ENCODE measurements around the gene LAMB4.

LAMB4 gene

DNA sequence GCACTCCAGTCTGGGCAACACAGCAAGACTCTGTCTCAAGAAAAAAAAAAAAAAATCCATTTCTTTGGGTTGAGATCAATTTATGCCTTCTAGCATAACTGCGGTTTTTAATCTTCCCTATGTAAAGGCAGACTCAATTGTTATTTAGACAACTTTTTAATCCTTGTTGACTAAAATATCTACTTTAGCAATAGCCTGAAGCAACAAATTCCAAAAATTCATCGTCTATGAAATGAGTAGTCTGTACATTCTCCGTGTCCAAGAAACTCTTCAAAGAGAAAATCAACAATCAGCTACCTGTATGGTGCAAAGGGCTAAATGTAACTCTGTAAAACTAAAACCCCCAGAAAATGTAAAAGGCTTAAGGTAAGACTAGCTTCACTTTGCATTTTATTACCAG lies 150.0 kb downstream of the LAMB4 start:
- TF ChIP-seq, protein P1, sequence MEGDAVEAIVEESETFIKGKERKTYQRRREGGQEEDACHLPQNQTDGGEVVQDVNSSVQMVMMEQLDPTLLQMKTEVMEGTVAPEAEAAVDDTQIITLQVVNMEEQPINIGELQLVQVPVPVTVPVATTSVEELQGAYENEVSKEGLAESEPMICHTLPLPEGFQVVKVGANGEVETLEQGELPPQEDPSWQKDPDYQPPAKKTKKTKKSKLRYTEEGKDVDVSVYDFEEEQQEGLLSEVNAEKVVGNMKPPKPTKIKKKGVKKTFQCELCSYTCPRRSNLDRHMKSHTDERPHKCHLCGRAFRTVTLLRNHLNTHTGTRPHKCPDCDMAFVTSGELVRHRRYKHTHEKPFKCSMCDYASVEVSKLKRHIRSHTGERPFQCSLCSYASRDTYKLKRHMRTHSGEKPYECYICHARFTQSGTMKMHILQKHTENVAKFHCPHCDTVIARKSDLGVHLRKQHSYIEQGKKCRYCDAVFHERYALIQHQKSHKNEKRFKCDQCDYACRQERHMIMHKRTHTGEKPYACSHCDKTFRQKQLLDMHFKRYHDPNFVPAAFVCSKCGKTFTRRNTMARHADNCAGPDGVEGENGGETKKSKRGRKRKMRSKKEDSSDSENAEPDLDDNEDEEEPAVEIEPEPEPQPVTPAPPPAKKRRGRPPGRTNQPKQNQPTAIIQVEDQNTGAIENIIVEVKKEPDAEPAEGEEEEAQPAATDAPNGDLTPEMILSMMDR (IDR thresholded peaks at IDR 0.05), result no peak
- Histone ChIP-seq H3K4me3 (ENCODE audit: low read depth in 1 of 2, low read length in 1 of 2) (no peak overlapping the region), H3K4me1 (ENCODE audit: control insufficient read depth in 1 of 2, insufficient read depth in 1 of 2, low read depth in 1 of 2, low read length in 1 of 2) (no peaks in the 10 kb centered on the region), H3K36me3 (no peaks in the 10 kb centered on the region), H3K27ac (no peak overlapping the region), H3K27me3 (peaks cover 10% of the 10 kb centered on the region), H3K9me3 (no peaks in the 10 kb centered on the region)

DNA sequence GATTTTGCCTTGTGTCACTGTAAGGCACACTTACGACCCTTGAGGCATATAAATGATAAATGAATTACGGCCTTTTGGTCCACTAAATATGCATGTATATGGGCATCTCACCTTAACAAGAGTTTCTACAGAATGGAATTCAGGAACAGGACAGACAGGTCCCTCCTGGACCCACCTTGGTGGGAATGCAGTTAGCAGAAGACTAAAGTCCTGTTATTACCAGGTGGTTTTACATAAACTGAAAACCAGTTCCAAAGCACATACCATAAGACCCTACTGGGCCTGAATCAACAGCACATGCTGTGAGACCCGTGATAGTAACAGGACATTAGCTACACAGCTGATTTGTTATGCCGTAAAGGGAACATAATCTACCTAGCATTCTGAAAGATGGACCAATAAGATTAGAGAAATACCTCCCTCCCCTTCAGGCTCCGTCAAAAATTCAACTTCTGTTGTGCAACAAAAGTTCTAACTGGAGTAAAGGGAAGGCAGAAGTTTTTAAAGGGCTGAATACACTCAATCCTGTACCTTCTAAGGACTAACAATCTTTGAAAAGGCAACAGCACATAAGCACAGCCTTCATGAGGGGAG lies 151.2 kb downstream of the LAMB4 start:
- Histone ChIP-seq H3K4me3 (ENCODE audit: low read depth in 1 of 2, low read length in 1 of 2) (no peak overlapping the region), H3K4me1 (ENCODE audit: control insufficient read depth in 1 of 2, insufficient read depth in 1 of 2, low read depth in 1 of 2, low read length in 1 of 2) (no peaks in the 10 kb centered on the region), H3K36me3 (no peaks in the 10 kb centered on the region), H3K9me3 (no peaks in the 10 kb centered on the region), H3K27me3 (peaks cover 19% of the 10 kb centered on the region), H3K27ac (no peak overlapping the region)
- TF ChIP-seq, protein P1 (IDR thresholded peaks at IDR 0.05), result no peak

DNA sequence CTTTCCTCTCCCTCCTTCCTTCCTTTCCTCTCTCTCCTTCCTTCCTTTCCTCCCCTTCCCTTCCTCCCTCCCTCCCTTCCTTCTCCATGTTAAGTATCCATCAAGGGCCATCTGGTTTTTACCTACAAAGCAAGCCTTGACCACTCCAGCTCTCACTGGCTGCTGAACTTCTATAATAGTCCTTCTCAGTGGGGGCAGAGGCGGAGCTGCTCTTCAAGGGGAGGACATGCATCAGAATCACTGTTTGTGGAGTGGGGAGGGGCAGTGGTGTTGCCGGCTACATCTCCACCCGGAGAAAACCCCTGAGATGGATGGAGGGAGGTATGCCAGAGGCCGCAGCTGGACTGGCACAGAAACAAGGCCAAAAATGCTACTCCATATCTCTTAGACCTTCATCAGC lies 153.1 kb downstream of the LAMB4 start:
- no peak overlapping the region for H3K4me3 ChIP-seq (ENCODE audit: low read depth in 1 of 2, low read length in 1 of 2)
- no peaks in the 10 kb centered on the region for H3K9me3 ChIP-seq
- no peak overlapping the region for H3K27ac ChIP-seq
- H3K36me3 ChIP-seq, result no peaks in the 10 kb centered on the region
- TF ChIP-seq, protein P1 (IDR thresholded peaks at IDR 0.05), result no peak
- H3K27me3 ChIP-seq, result peaks cover 19% of the 10 kb centered on the region
- no peaks in the 10 kb centered on the region for H3K4me1 ChIP-seq (ENCODE audit: control insufficient read depth in 1 of 2, insufficient read depth in 1 of 2, low read depth in 1 of 2, low read length in 1 of 2)

DNA sequence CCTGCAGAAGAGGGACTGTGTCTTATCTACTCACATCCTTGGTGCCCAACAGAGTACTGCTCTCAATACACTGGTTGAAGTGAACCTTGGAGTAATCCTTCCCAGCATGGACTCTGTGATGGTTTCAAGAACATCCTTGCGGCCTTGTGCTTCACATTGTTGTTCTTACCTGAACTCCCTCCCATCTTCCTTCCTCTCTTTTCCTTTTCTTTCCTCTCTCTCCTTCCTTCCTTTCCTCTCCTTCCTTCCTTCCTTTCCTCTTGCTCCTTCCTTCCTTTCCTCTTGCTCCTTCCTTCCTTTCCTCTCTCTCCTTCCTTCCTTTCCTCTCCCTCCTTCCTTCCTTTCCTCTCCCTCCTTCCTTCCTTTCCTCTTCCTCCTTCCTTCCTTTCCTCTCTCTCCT lies 153.5 kb downstream of the LAMB4 start:
- H3K27me3 ChIP-seq, result peaks cover 19% of the 10 kb centered on the region
- no peak overlapping the region for H3K27ac ChIP-seq
- no peaks in the 10 kb centered on the region for H3K4me1 ChIP-seq (ENCODE audit: control insufficient read depth in 1 of 2, insufficient read depth in 1 of 2, low read depth in 1 of 2, low read length in 1 of 2)
- H3K9me3 ChIP-seq, result no peaks in the 10 kb centered on the region
- TF ChIP-seq, protein P1 (IDR thresholded peaks at IDR 0.05), result no peak
- no peak overlapping the region for H3K4me3 ChIP-seq (ENCODE audit: low read depth in 1 of 2, low read length in 1 of 2)
- H3K36me3 ChIP-seq, result no peaks in the 10 kb centered on the region

DNA sequence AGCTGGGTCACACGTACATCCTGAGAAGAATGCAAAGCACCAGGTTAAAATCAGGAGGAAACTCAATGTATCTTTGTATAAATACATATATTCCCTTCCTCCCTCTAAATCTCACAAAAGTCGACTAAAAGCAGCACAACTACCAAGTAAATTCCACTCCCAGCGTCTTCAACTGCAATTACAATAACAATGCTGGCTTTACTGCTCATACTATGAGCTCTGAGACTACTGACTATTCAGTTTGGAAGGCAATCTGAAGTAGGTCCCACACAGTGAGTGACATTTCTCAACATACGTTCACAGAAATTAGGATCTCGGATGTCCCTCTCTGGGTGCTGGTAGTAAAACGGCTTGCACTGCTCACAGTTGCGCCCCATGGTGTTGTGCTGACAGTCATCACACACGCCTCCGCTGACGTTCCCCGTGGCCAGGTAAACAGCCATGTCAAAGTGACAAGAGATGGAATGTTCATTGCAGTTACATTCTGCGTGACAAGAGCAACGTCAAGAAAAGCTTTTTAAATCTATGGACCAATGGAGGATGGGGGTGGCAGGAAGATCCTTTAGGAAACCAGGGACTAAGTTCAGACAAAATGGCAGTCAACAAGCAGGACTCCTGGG lies 154.7 kb downstream of the LAMB4 start:
- no peaks in the 10 kb centered on the region for H3K36me3 ChIP-seq
- H3K27ac ChIP-seq, result no peak overlapping the region
- H3K4me1 ChIP-seq (ENCODE audit: control insufficient read depth in 1 of 2, insufficient read depth in 1 of 2, low read depth in 1 of 2, low read length in 1 of 2), result no peaks in the 10 kb centered on the region
- peaks cover 19% of the 10 kb centered on the region for H3K27me3 ChIP-seq
- H3K4me3 ChIP-seq (ENCODE audit: low read depth in 1 of 2, low read length in 1 of 2), result no peak overlapping the region
- TF ChIP-seq, protein P1 (IDR thresholded peaks at IDR 0.05), result no peak
- H3K9me3 ChIP-seq, result no peaks in the 10 kb centered on the region

All from neutrophil (primary cell).